DOHH2 (cell line): ENCODE results near the gene MAN2A1.

Source experiments
- H3F3A ChIP-seq: fragments of 200-600 bp; sonication (generic), shearing (Covaris generic); 2 replicates; pipeline ENCODE4 v1.6.0; 2016; ENCODE audit warnings: antibody characterized with exemption, mild to moderate bottlenecking; ENCODE audit not compliant: control insufficient read depth, insufficient read depth
- H3K27ac ChIP-seq: fragments of 200-600 bp; sonication (generic); 2 replicates; pipeline ENCODE4 v1.5.1; 2014; ENCODE audit warnings: low read depth, mild to moderate bottlenecking, low read length, moderate library complexity
- H3K27me3 ChIP-seq: fragments of 200-600 bp; sonication (generic); 2 replicates; pipeline ENCODE4 v1.6.1; 2014; ENCODE audit warnings: mild to moderate bottlenecking, low read length, mixed read lengths; ENCODE audit not compliant: control insufficient read depth
- H3K36me3 ChIP-seq: fragments of 200-600 bp; sonication (generic); 2 replicates; pipeline ENCODE4 v1.6.1; 2014; ENCODE audit warnings: mild to moderate bottlenecking, low read length, moderate library complexity, mixed read lengths; ENCODE audit not compliant: control insufficient read depth
- H3K4me1 ChIP-seq: fragments of 200-600 bp; sonication (generic); 2 replicates; pipeline ENCODE4 v1.6.1; 2014; ENCODE audit warnings: mild to moderate bottlenecking, low read length, mixed read lengths; ENCODE audit not compliant: control insufficient read depth
- H3K4me2 ChIP-seq: fragments of 200-600 bp; sonication (generic); 2 replicates; pipeline ENCODE4 v1.6.0; 2014; ENCODE audit warnings: mild to moderate bottlenecking, low read length, moderate library complexity
- H3K4me3 ChIP-seq: fragments of 200-600 bp; sonication (generic); 2 replicates; pipeline ENCODE4 v1.5.1; 2014; ENCODE audit warnings: mild to moderate bottlenecking, low read length, mixed read lengths
- H3K79me2 ChIP-seq: fragments of 200-600 bp; sonication (generic); 2 replicates; pipeline ENCODE4 v1.6.1; 2014; ENCODE audit warnings: mild to moderate bottlenecking, low read length, mixed read lengths; ENCODE audit not compliant: control insufficient read depth
- H3K9me2 ChIP-seq: fragments of 200-600 bp; sonication (generic); replicated peaks from 2 replicates; pipeline ENCODE4 v1.6.1; 2014; ENCODE audit warnings: mild to moderate bottlenecking, low read length, mixed read lengths; ENCODE audit not compliant: control insufficient read depth
- H3K9me3 ChIP-seq: fragments of 200-600 bp; sonication (generic); 2 replicates; pipeline ENCODE4 v1.6.1; 2014; ENCODE audit warnings: antibody characterized with exemption, low read length, mixed read lengths; ENCODE audit not compliant: control insufficient read depth, insufficient read depth
- H4K20me1 ChIP-seq: fragments of 200-600 bp; sonication (generic); 2 replicates; pipeline ENCODE4 v1.6.0; 2014; ENCODE audit warnings: low read depth, mild to moderate bottlenecking, antibody characterized with exemption, low read length, moderate library complexity; ENCODE audit not compliant: control insufficient read depth, insufficient read depth
- CTCF ChIP-seq: fragments of 200-600 bp; sonication (generic); IDR thresholded peaks from one replicate; pipeline ENCODE4 v1.5.1; 2014; ENCODE audit warnings: antibody characterized with exemption, mild to moderate bottlenecking, low read depth, low read length; ENCODE audit not compliant: poor library complexity, severe bottlenecking
- EZH2phosphoT487 ChIP-seq: fragments of 200-600 bp; sonication (generic); IDR thresholded peaks from 2 replicates; pipeline ENCODE4 v1.6.1; 2017; ENCODE audit warnings: borderline replicate concordance, mild to moderate bottlenecking, antibody characterized with exemption, low read length, moderate library complexity, mixed read lengths

MAN2A1 gene

GRCh38 chr5:109876941-109877669, 187.4 kb downstream of the MAN2A1 start:
- Histone ChIP-seq H3K4me1 (no peaks in the 10 kb centered on the region), H3K36me3 (no peaks in the 10 kb centered on the region), H4K20me1 (no peaks in the 10 kb centered on the region), H3K27ac (no peak overlapping the region), H3K79me2 (no peaks in the 10 kb centered on the region), H3K4me2 (no peak overlapping the region), H3K9me2 (no peaks in the 10 kb centered on the region), H3K4me3 (no peak overlapping the region), H3K9me3 (no peaks in the 10 kb centered on the region), H3K27me3 (no peaks in the 10 kb centered on the region), H3F3A (no peaks in the 10 kb centered on the region)
- TF ChIP-seq EZH2phosphoT487: no peak
- no peak for TF ChIP-seq CTCF

GRCh38 chr5:109877670-109878045, 187.9 kb downstream of the MAN2A1 start:
- no peaks in the 10 kb centered on the region for H3K79me2 ChIP-seq
- H3K27me3 ChIP-seq: no peaks in the 10 kb centered on the region
- no peaks in the 10 kb centered on the region for H4K20me1 ChIP-seq
- no peak overlapping the region for H3K4me3 ChIP-seq
- H3K9me3 ChIP-seq: no peaks in the 10 kb centered on the region
- no peaks in the 10 kb centered on the region for H3K36me3 ChIP-seq
- H3K27ac ChIP-seq: no peak overlapping the region
- H3F3A ChIP-seq: no peaks in the 10 kb centered on the region
- no peaks in the 10 kb centered on the region for H3K4me1 ChIP-seq
- H3K4me2 ChIP-seq: no peak overlapping the region
- no peaks in the 10 kb centered on the region for H3K9me2 ChIP-seq
- TF ChIP-seq CTCF (no peak), EZH2phosphoT487 (no peak)

GRCh38 chr5:109878887-109879286, 189.2 kb downstream of the MAN2A1 start:
- Histone ChIP-seq H3K36me3 (no peaks in the 10 kb centered on the region), H3K4me3 (no peak overlapping the region), H4K20me1 (no peaks in the 10 kb centered on the region), H3K4me1 (no peaks in the 10 kb centered on the region), H3K27me3 (no peaks in the 10 kb centered on the region), H3K4me2 (no peak overlapping the region), H3K9me2 (no peaks in the 10 kb centered on the region), H3K79me2 (no peaks in the 10 kb centered on the region), H3K27ac (no peak overlapping the region), H3F3A (no peaks in the 10 kb centered on the region), H3K9me3 (no peaks in the 10 kb centered on the region)
- TF ChIP-seq CTCF (no peak), EZH2phosphoT487 (no peak)
